NCI-H146 treated with DMSO at 0.1 percent for 48 hours (cell line): ENCODE results near the gene CXCR2.
"Not testable (repeated sequence)": the region's sequence is repeated elsewhere in the genome, so short reads cannot be mapped to it uniquely, and the experiment has no call there.

Experiments used
- DNase-seq: peaks from one replicate; lab custom pipeline; 2025; ENCODE audit not compliant: unreplicated experiment; lab: John Stamatoyannopoulos, UW

Gene CXCR2

GRCh38 chr2:218125626-218126080 lies at the start of gene CXCR2:
CXCR2 (plus strand) TSS chr2:218126028; CDS start chr2:218134802, 8,774 bp downstream.
- no peak for DNase-seq

GRCh38 chr2:218077464-218078216 lies 48.2 kb upstream of the CXCR2 start:
- DNase-seq = no peak

GRCh38 chr2:218079943-218080913 lies 45.6 kb upstream of the CXCR2 start:
- no peak for DNase-seq

- no peak for DNase-seq
Observed at GRCh38 chr2:218081063-218081462, 44.8 kb upstream of the CXCR2 start.

GRCh38 chr2:218081695-218082094 lies 44.1 kb upstream of the CXCR2 start:
- no peak for DNase-seq

- no peak for DNase-seq
Observed at GRCh38 chr2:218082586-218083351, 43.1 kb upstream of the CXCR2 start.

GRCh38 chr2:218083352-218083676 lies 42.5 kb upstream of the CXCR2 start:
- DNase-seq = no peak

GRCh38 chr2:218086478-218086877 lies 39.4 kb upstream of the CXCR2 start:
- DNase-seq = no peak

- DNase-seq = no peak
Observed at GRCh38 chr2:218089259-218089658, 36.6 kb upstream of the CXCR2 start.

GRCh38 chr2:218091746-218092145 lies 34.1 kb upstream of the CXCR2 start:
- DNase-seq = no peak

- no peak for DNase-seq
Observed at GRCh38 chr2:218093879-218094278, 31.9 kb upstream of the CXCR2 start.

GRCh38 chr2:218095853-218096252 lies 30.0 kb upstream of the CXCR2 start:
- DNase-seq = no peak

GRCh38 chr2:218097975-218098374 lies 27.9 kb upstream of the CXCR2 start:
- no peak for DNase-seq

- not testable (repeated sequence) for DNase-seq
Observed at GRCh38 chr2:218108834-218109233, 17.0 kb upstream of the CXCR2 start.

- DNase-seq = not testable (repeated sequence)
Observed at GRCh38 chr2:218121789-218122188, 4.0 kb upstream of the CXCR2 start.

- not testable (repeated sequence) for DNase-seq
Observed at GRCh38 chr2:218122286-218122685, 3.5 kb upstream of the CXCR2 start.

- no peak for DNase-seq
Observed at GRCh38 chr2:218123986-218124385, 1.8 kb upstream of the CXCR2 start.

- DNase-seq = no peak
Observed at GRCh38 chr2:218125095-218125494, 733 bp upstream of the CXCR2 start.

- no peak for DNase-seq
Observed at GRCh38 chr2:218127929-218128455, 2.2 kb downstream of the CXCR2 start.

- DNase-seq = no peak
Observed at GRCh38 chr2:218128781-218129457, 3.1 kb downstream of the CXCR2 start.
